KMS-11 (cell line): ENCODE results near the gene GABRB3.

ENCODE experiments used
- H2AFZ ChIP-seq: fragments of 200-600 bp; sonication (generic); 2 replicates; pipeline ENCODE4 v1.6.1; 2016; ENCODE audit warnings: antibody characterized with exemption, mixed run types, low read depth
- H3K27ac ChIP-seq: fragments of 200-600 bp; sonication (generic); 2 replicates; pipeline ENCODE4 v1.6.1; 2016; ENCODE audit warnings: mild to moderate bottlenecking, mixed run types
- H3K27me3 ChIP-seq: fragments of 200-600 bp; sonication (generic); 2 replicates; pipeline ENCODE4 v1.6.1; 2017; ENCODE audit warnings: mild to moderate bottlenecking, low read depth, mixed run types, moderate library complexity; ENCODE audit not compliant: insufficient read depth
- H3K36me3 ChIP-seq: fragments of 200-600 bp; sonication (generic); 2 replicates; pipeline ENCODE4 v1.6.1; 2017; ENCODE audit warnings: mild to moderate bottlenecking, mixed run types; ENCODE audit not compliant: insufficient read depth
- H3K4me1 ChIP-seq: fragments of 200-600 bp; sonication (generic); 2 replicates; pipeline ENCODE4 v1.6.1; 2016; ENCODE audit warnings: mild to moderate bottlenecking, low read depth, mixed run types; ENCODE audit not compliant: poor library complexity, severe bottlenecking
- H3K4me2 ChIP-seq: fragments of 200-600 bp; sonication (generic); 2 replicates; pipeline ENCODE4 v1.7.0; 2016; ENCODE audit warnings: mild to moderate bottlenecking, mixed run types
- H3K4me3 ChIP-seq: fragments of 200-600 bp; sonication (generic); IDR thresholded peaks from 2 replicates; pipeline ENCODE4 v1.6.1; 2017; ENCODE audit warnings: low read depth, low read length, mixed read lengths; ENCODE audit not compliant: insufficient read depth
- H3K79me2 ChIP-seq: fragments of 200-600 bp; sonication (generic); 2 replicates; pipeline ENCODE4 v1.6.1; 2016; ENCODE audit warnings: low read depth, mixed run types; ENCODE audit not compliant: insufficient read depth
- H3K9ac ChIP-seq: fragments of 200-600 bp; sonication (generic); 2 replicates; pipeline ENCODE4 v1.6.1; 2016; ENCODE audit warnings: mild to moderate bottlenecking, mixed run types
- H4K20me1 ChIP-seq: fragments of 200-600 bp; sonication (generic); 2 replicates; pipeline ENCODE4 v1.6.1; 2016; ENCODE audit warnings: mild to moderate bottlenecking, mixed run types; ENCODE audit not compliant: insufficient read depth
- CTCF ChIP-seq: fragments of 200-600 bp; sonication (generic); conservative IDR thresholded peaks from 2 replicates; pipeline ENCODE4 v1.6.1; 2017; ENCODE audit warnings: low read depth, mild to moderate bottlenecking, antibody characterized with exemption, low read length, moderate library complexity, mixed read lengths

The GABRB3 gene

DNA sequence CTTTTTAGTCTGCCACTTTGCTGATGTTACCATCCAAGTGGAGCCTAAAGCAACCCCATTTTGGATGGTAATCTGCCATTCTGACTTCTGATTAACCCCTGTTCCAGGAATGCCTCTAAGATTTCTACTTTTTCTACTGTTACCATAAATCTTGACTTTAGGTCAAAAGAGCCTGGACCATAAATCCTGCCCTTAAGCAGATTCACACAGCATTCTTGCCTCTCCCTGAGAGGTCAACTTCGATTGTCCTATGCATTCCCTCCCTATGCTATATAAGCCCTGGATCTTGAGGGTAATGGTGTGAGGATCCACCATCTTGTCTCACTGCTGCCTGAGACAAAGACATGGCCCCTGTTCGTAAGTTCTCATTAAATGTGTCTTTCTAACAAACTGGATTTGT lies 177.3 kb downstream of the GABRB3 start:
- no peaks in the 10 kb centered on the region for H3K79me2 ChIP-seq
- TF ChIP-seq CTCF, result no peak

GRCh38 chr15:26590676-26591075 lies 182.2 kb downstream of the GABRB3 start:
- no peaks in the 10 kb centered on the region for H4K20me1 ChIP-seq
- no peaks in the 10 kb centered on the region for H3K79me2 ChIP-seq
- H3K4me2 ChIP-seq, result no peak overlapping the region
- H3K9ac ChIP-seq, result no peak overlapping the region
- no peaks in the 10 kb centered on the region for H3K27me3 ChIP-seq
- TF ChIP-seq CTCF, result no peak
- no peaks in the 10 kb centered on the region for H3K36me3 ChIP-seq
- no peak overlapping the region for H2AFZ ChIP-seq
- no peak overlapping the region for H3K27ac ChIP-seq
- no peaks in the 10 kb centered on the region for H3K4me1 ChIP-seq
- no peak overlapping the region for H3K4me3 ChIP-seq

More for the DNA sequence above, 177.3 kb downstream of the GABRB3 start:
- Histone ChIP-seq H3K4me1 (no peaks in the 10 kb centered on the region), H3K4me3 (no peak overlapping the region), H3K9ac (no peak overlapping the region), H3K27me3 (no peaks in the 10 kb centered on the region), H3K4me2 (no peak overlapping the region), H4K20me1 (no peaks in the 10 kb centered on the region), H3K36me3 (no peaks in the 10 kb centered on the region), H2AFZ (no peak overlapping the region), H3K27ac (no peak overlapping the region)

GRCh38 chr15:26582840-26583239 lies 190.0 kb downstream of the GABRB3 start:
- no peaks in the 10 kb centered on the region for H3K4me1 ChIP-seq
- H3K27ac ChIP-seq, result no peak overlapping the region
- no peak overlapping the region for H2AFZ ChIP-seq
- no peaks in the 10 kb centered on the region for H3K79me2 ChIP-seq
- no peaks in the 10 kb centered on the region for H3K27me3 ChIP-seq
- no peak for TF ChIP-seq CTCF
- no peak overlapping the region for H3K4me3 ChIP-seq
- no peaks in the 10 kb centered on the region for H3K36me3 ChIP-seq
- H3K9ac ChIP-seq, result no peak overlapping the region
- no peak overlapping the region for H3K4me2 ChIP-seq
- no peaks in the 10 kb centered on the region for H4K20me1 ChIP-seq

GRCh38 chr15:26580943-26581342 lies 191.9 kb downstream of the GABRB3 start:
- H3K27ac ChIP-seq, result no peak overlapping the region
- no peak overlapping the region for H2AFZ ChIP-seq
- no peaks in the 10 kb centered on the region for H3K79me2 ChIP-seq
- H3K4me3 ChIP-seq, result no peak overlapping the region
- no peaks in the 10 kb centered on the region for H3K36me3 ChIP-seq
- H3K4me1 ChIP-seq, result no peaks in the 10 kb centered on the region
- no peaks in the 10 kb centered on the region for H4K20me1 ChIP-seq
- H3K4me2 ChIP-seq, result no peak overlapping the region
- TF ChIP-seq CTCF, result no peak
- no peaks in the 10 kb centered on the region for H3K27me3 ChIP-seq
- H3K9ac ChIP-seq, result no peak overlapping the region
